Uterus (tissue), 4 donors: ENCODE measurements around the gene GPR22. TPM values are rescaled to one million over a fixed set of nuclear protein-coding genes. Genes with fewer than 3 reads are reported as not detected.

Experiments used
- DNase-seq, 2 donors: peaks; one replicate each; pipeline ENCODE4 v3.0.0-alpha.2; 2019 to 2020
- H3K27ac ChIP-seq, 2 donors: fragments of 200-600 bp; sonication (generic); 1 replicate in 1 of 2; 2 replicates in 1 of 2; pipeline ENCODE4 v1.5.1; 2016 to 2018
- H3K27me3 ChIP-seq, 2 donors: fragments of 200-600 bp; sonication (generic); one replicate each; pipeline ENCODE4 v1.5.1; 2018 to 2019; ENCODE audit warnings: control low read depth in 1 of 2
- H3K36me3 ChIP-seq, 2 donors: fragments of 200-600 bp; sonication (generic); one replicate each; pipeline ENCODE4 v1.5.1; 2019; ENCODE audit warnings: control low read depth in 1 of 2
- H3K4me1 ChIP-seq, 2 donors: fragments of 200-600 bp; sonication (generic); one replicate each; pipeline ENCODE4 v1.5.1; 2018 to 2019; ENCODE audit warnings: control low read depth in 1 of 2
- H3K4me3 ChIP-seq, 2 donors: fragments of 200-600 bp; sonication (generic); 1 replicate in 1 of 2; 2 replicates in 1 of 2; pipeline ENCODE4 v1.5.1; 2018 to 2019; ENCODE audit warnings: mild to moderate bottlenecking in 1 of 2
- H3K9me3 ChIP-seq, 2 donors: fragments of 200-600 bp; sonication (generic); one replicate each; pipeline ENCODE4 v1.5.1; 2019; ENCODE audit warnings: control low read depth in 1 of 2
- CTCF ChIP-seq, 4 experiments: fragments of 200-600 bp in 2 of 4; fragments of 450-650 bp in 2 of 4; sonication (generic) in 2 of 4; IDR thresholded peaks; one replicate each; pipeline ENCODE4 v1.5.1; 2016 to 2019; ENCODE audit warnings: antibody characterized with exemption in 4 of 4, mild to moderate bottlenecking in 2 of 4, moderate library complexity in 1 of 4
- POLR2A ChIP-seq, 2 donors: fragments of 450-650 bp; IDR thresholded peaks; one replicate each; pipeline ENCODE4 v1.6.1; 2016; ENCODE audit warnings: antibody characterized with exemption in 2 of 2, mild to moderate bottlenecking in 1 of 2, moderate library complexity in 1 of 2
- intact Hi-C: fragments of 100-400 bp; cut with DNase I; formaldehyde crosslinking; loops from one replicate; pipeline ENCODE4 v1.15.1; 2023; ENCODE audit warnings: low total_unique reads
- total RNA-seq, 4 donors: library from RNA; depleted of rRNA in 3 of 4; stranded (reverse); fragments of >200 nt in 3 of 4; gene quantifications; one replicate each; pipeline versions ENCODE4 v1.1.0 to v1.2.4, GENCODE V29; 2014 to 2023
- donor health status: DM: yes; HTN: yes; CAD: no.

Gene GPR22
- total RNA-seq, 4 donors from 2014 or later, result 0.48 to 26.1 (median 1.1) TPM; not detected in 1

- Histone ChIP-seq H3K4me3 (no peak overlapping the region), H3K4me1 (no peaks in the 10 kb centered on the region)
- no peak for TF ChIP-seq POLR2A (IDR thresholded peaks at IDR 0.05)
- TF ChIP-seq CTCF (IDR thresholded peaks at IDR 0.05), result no peak
Observed at GRCh38 chr7:107435749-107436148, 34.1 kb upstream of the GPR22 start.

DNA sequence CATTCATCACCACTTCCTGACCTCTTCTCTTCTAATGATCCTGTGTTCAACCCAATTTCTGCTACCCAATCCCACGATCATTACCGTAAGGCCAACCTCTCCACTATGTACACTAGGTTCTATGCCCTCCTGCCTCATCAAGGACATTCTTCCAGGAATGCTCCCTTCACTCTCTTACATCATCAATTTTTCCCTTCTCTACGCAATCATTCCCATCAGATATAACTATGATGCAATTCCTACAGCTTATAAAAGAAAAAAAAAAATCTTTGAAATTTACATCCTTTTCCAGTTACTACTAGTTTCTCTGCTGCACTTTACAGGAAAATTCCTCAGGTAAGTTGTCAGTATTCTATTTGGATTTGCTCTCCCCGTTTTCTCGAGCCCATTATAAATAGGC, 30.8 kb upstream of the GPR22 start:
- peak overlapping the region in 1 of 2 donors; percentile 19 for H3K27ac ChIP-seq
- no peaks in the 10 kb centered on the region for H3K36me3 ChIP-seq
- intact Hi-C loops, result no loop called here
- H3K4me1 ChIP-seq, result no peaks in the 10 kb centered on the region
- no peak for TF ChIP-seq CTCF (IDR thresholded peaks at IDR 0.05)
- TF ChIP-seq POLR2A (IDR thresholded peaks at IDR 0.05), result no peak
- no peak overlapping the region for H3K4me3 ChIP-seq
- H3K27me3 ChIP-seq, result no peaks in the 10 kb centered on the region
- H3K9me3 ChIP-seq, result no peaks in the 10 kb centered on the region
- DNase-seq, result no peak

More at GRCh38 chr7:107435749-107436148, 34.1 kb upstream of the GPR22 start:
- no peak for DNase-seq
- no peak overlapping the region for H3K27ac ChIP-seq
- H3K9me3 ChIP-seq, result no peaks in the 10 kb centered on the region
- intact Hi-C loops, result no loop called here
- no peaks in the 10 kb centered on the region for H3K36me3 ChIP-seq
- H3K27me3 ChIP-seq, result no peaks in the 10 kb centered on the region

GRCh38 chr7:107441581-107442422, 28.1 kb upstream of the GPR22 start:
- Histone ChIP-seq H3K27me3 (no peaks in the 10 kb centered on the region), H3K27ac (no peak overlapping the region), H3K4me3 (no peak overlapping the region), H3K4me1 (no peaks in the 10 kb centered on the region), H3K36me3 (no peaks in the 10 kb centered on the region), H3K9me3 (no peaks in the 10 kb centered on the region)
- DNase-seq, result no peak
- TF ChIP-seq POLR2A (IDR thresholded peaks at IDR 0.05) (no peak), CTCF (IDR thresholded peaks at IDR 0.05) (no peak)
- intact Hi-C loops, result no loop called here

GRCh38 chr7:107442678-107443077, 27.2 kb upstream of the GPR22 start:
- no peak for TF ChIP-seq POLR2A (IDR thresholded peaks at IDR 0.05)
- TF ChIP-seq CTCF (IDR thresholded peaks at IDR 0.05), result no peak
- no peaks in the 10 kb centered on the region for H3K27me3 ChIP-seq
- no peak for DNase-seq
- H3K4me1 ChIP-seq, result no peaks in the 10 kb centered on the region
- no peaks in the 10 kb centered on the region for H3K36me3 ChIP-seq
- no peak overlapping the region for H3K4me3 ChIP-seq
- H3K27ac ChIP-seq, result peak overlapping the region in 1 of 2 donors; percentile 15
- intact Hi-C loops, result no loop called here
- H3K9me3 ChIP-seq, result no peaks in the 10 kb centered on the region

GRCh38 chr7:107446531-107446930, 23.3 kb upstream of the GPR22 start:
- Histone ChIP-seq H3K27me3 (no peaks in the 10 kb centered on the region), H3K27ac (no peak overlapping the region), H3K4me3 (no peak overlapping the region), H3K9me3 (no peaks in the 10 kb centered on the region), H3K36me3 (no peaks in the 10 kb centered on the region), H3K4me1 (no peaks in the 10 kb centered on the region)
- DNase-seq, result no peak
- no peak for TF ChIP-seq POLR2A (IDR thresholded peaks at IDR 0.05)
- TF ChIP-seq CTCF (IDR thresholded peaks at IDR 0.05), result no peak
- intact Hi-C loops, result no loop called here
